ENCODE measurements around the gene MFAP4. TPM values are rescaled to one million over a fixed set of nuclear protein-coding genes. Genes with fewer than 3 reads are reported as not detected.

MFAP4 gene
- total and polyA plus RNA-seq, 4 donors = 27.0 to 137 (median 42.9) TPM

DNA sequence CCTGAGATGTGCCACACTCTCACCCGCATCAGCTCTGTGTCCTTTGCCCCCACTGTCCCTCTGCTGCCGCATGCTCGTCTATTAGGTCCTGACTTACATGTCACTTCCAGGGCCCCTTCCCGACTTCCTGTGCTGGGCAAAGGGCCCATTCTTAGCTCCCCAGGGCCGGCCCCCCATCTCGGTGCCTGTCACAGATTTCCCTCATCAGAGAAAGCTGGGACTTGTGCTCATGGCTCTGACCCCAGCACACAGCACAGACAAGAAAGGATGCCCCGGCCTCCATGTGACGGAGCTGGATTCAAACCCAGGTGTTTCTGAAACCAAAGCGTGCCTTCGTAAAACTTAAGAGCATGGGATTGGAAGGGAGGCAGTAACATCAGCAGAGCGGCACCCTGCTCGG is 14.6 kb downstream of the MFAP4 start:
- Histone ChIP-seq H3K4me1 (ENCODE audit: control insufficient read depth, insufficient read depth, low read length) (peaks cover 10% of the 10 kb centered on the region), H3K4me3 (ENCODE audit: low read depth, low read length) (no peak overlapping the region), H3K27ac (ENCODE audit: low read depth, low read length) (no peak overlapping the region), H3K9me3 (ENCODE audit: control insufficient read depth, insufficient read depth, low read length) (no peaks in the 10 kb centered on the region), H3K27me3 (ENCODE audit: control insufficient read depth, insufficient read depth, low read length) (no peaks in the 10 kb centered on the region), H3K36me3 (ENCODE audit: control insufficient read depth, insufficient read depth, low read length) (peaks cover 16% of the 10 kb centered on the region)
- no peak for DNase-seq (ENCODE audit: low read depth in 4 of 6, low spot score in 6 of 6)
- WGBS (ENCODE audit: insufficient coverage) = 86% methylated on average over 12 of the region's 12 CpGs

DNA sequence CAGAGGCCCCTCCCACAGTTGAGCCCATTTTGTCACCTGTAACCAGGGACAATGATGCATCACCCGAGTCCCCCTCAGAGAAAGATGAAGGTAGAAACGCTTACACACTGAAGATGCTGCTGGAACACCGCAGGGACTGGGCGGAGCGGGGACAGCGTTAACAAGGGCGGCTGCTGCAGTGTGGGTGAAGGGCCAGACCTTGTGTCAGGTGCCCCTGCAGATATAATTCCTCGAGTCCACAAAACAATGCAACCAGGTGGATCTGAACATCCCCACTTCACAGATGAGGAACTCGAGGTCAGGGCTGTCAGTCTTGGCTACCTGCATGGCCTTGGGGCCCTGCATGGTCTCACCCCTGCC is 15.0 kb downstream of the MFAP4 start:
- DNase-seq (ENCODE audit: low read depth in 4 of 6, low spot score in 6 of 6) = no peak
- H3K36me3 ChIP-seq (ENCODE audit: control insufficient read depth, insufficient read depth, low read length) = peaks cover 16% of the 10 kb centered on the region
- H3K27me3 ChIP-seq (ENCODE audit: control insufficient read depth, insufficient read depth, low read length) = no peaks in the 10 kb centered on the region
- 91% methylated on average over 9 of the region's 9 CpGs for WGBS (ENCODE audit: insufficient coverage)
- peaks cover 10% of the 10 kb centered on the region for H3K4me1 ChIP-seq (ENCODE audit: control insufficient read depth, insufficient read depth, low read length)
- H3K9me3 ChIP-seq (ENCODE audit: control insufficient read depth, insufficient read depth, low read length) = no peaks in the 10 kb centered on the region
- no peak overlapping the region for H3K27ac ChIP-seq (ENCODE audit: low read depth, low read length)
- H3K4me3 ChIP-seq (ENCODE audit: low read depth, low read length) = no peak overlapping the region

DNA sequence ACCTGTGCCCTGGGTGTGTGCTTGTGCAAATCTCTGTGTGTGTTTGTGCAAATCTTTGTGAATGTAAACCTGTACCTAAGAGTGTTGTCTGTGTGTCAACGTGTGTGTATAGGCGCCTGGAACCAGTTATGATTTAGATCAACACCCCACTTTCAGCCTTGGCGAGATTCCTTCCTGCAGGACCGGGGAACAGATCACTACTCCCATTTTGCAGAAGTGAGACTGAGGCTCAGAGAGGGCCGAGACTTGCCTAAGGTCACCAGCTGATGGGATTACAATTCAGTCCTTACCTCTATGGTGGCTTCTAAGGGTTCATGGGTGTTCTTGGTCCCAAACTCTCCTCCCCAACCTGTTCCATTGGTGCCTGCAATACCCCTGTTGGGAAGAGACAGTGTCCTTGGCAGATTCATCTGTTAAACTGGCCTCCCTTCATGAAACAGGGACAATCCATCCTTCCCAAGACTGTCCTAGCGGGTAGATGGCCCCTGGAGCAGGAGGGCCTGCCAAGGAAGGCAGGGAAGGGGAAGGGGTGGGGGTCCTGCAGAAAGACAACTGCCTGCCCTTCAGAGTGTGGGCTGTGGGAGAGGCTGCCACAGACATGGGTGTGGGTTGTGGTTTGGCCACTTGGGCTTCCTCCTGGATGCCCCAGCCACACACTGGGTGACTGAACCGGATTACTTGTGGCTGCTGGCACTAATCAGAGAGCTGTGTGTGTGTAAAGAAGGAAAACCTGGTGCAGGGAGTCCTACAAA is 15.6 kb downstream of the MFAP4 start:
- Histone ChIP-seq H3K36me3 (ENCODE audit: control insufficient read depth, insufficient read depth, low read length) (peaks cover 16% of the 10 kb centered on the region), H3K9me3 (ENCODE audit: control insufficient read depth, insufficient read depth, low read length) (no peaks in the 10 kb centered on the region), H3K27ac (ENCODE audit: low read depth, low read length) (no peak overlapping the region), H3K4me3 (ENCODE audit: low read depth, low read length) (no peak overlapping the region), H3K4me1 (ENCODE audit: control insufficient read depth, insufficient read depth, low read length) (peaks cover 5% of the 10 kb centered on the region), H3K27me3 (ENCODE audit: control insufficient read depth, insufficient read depth, low read length) (no peaks in the 10 kb centered on the region)
- no peak for DNase-seq (ENCODE audit: low read depth in 4 of 6, low spot score in 6 of 6)
- 60% methylated on average over 1 of the region's 7 CpGs for WGBS (ENCODE audit: insufficient coverage)

DNA sequence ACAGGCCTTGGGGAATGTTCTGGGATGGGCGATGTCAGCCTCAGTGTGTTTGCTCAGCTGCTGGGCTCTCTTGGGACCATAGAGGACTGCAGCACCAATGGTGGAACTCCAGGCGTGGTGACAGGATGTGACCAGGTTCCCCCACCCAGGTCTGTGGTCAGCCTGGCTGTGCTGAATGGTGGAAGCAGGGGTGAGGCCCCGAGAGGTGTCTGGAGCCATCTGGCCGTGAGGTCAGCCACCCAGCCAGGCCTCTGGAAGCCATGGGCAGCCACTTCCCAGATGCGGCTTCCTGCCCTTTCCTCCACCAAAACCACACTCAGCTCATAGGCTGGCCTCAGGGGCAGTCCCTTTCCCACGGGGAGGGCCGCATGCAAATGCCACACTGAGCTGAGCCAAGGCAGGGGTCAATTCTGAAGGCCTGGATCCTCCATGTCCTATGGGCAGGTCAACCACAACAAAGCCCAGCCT is 16.5 kb downstream of the MFAP4 start:
- Histone ChIP-seq H3K9me3 (ENCODE audit: control insufficient read depth, insufficient read depth, low read length) (no peaks in the 10 kb centered on the region), H3K4me1 (ENCODE audit: control insufficient read depth, insufficient read depth, low read length) (peaks cover 2% of the 10 kb centered on the region)

DNA sequence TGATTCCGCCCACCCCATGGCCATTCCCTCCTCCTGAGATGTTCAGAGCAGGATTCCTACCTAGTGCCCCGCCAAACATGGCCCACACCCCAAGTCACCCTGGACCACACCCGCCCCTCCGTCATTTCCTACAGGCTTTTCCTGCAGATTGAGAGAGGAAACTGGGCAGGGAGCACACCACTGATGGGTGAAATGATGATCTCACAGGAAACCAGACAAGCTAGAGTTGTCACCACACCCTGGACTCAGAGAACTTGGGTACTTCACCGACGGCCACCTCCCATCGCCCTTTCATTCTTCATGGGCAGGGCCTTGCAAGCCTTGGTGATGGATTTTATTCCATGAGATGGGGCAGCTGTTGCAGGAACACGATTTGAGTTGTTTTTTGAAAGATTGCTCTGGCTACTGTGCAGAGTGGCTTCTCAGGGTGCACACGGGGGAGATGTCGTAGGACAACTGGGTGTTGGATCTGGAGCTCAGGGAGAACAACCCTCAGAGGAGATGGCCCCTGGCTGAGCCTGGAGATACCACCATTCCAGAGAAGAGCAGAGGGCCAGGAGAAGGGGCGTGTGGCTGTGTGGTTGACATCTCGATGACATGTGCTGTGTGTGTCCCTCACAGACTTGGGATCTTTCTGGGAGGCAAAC is 17.0 kb downstream of the MFAP4 start:
- no peak overlapping the region for H3K27ac ChIP-seq (ENCODE audit: low read depth, low read length)
- H3K4me3 ChIP-seq (ENCODE audit: low read depth, low read length) = no peak overlapping the region
- WGBS (ENCODE audit: insufficient coverage) = 94% methylated on average over 8 of the region's 12 CpGs
- H3K9me3 ChIP-seq (ENCODE audit: control insufficient read depth, insufficient read depth, low read length) = no peaks in the 10 kb centered on the region
- H3K4me1 ChIP-seq (ENCODE audit: control insufficient read depth, insufficient read depth, low read length) = peaks cover 5% of the 10 kb centered on the region
- no peaks in the 10 kb centered on the region for H3K27me3 ChIP-seq (ENCODE audit: control insufficient read depth, insufficient read depth, low read length)
- H3K36me3 ChIP-seq (ENCODE audit: control insufficient read depth, insufficient read depth, low read length) = peaks cover 21% of the 10 kb centered on the region
- no peak for DNase-seq (ENCODE audit: low read depth in 4 of 6, low spot score in 6 of 6)

More for the DNA sequence above, 16.5 kb downstream of the MFAP4 start:
- Histone ChIP-seq H3K36me3 (ENCODE audit: control insufficient read depth, insufficient read depth, low read length) (peaks cover 16% of the 10 kb centered on the region), H3K4me3 (ENCODE audit: low read depth, low read length) (no peak overlapping the region), H3K27me3 (ENCODE audit: control insufficient read depth, insufficient read depth, low read length) (no peaks in the 10 kb centered on the region), H3K27ac (ENCODE audit: low read depth, low read length) (no peak overlapping the region)
- WGBS (ENCODE audit: insufficient coverage) = 76% methylated on average over 7 of the region's 7 CpGs
- no peak for DNase-seq (ENCODE audit: low read depth in 4 of 6, low spot score in 6 of 6)

DNA sequence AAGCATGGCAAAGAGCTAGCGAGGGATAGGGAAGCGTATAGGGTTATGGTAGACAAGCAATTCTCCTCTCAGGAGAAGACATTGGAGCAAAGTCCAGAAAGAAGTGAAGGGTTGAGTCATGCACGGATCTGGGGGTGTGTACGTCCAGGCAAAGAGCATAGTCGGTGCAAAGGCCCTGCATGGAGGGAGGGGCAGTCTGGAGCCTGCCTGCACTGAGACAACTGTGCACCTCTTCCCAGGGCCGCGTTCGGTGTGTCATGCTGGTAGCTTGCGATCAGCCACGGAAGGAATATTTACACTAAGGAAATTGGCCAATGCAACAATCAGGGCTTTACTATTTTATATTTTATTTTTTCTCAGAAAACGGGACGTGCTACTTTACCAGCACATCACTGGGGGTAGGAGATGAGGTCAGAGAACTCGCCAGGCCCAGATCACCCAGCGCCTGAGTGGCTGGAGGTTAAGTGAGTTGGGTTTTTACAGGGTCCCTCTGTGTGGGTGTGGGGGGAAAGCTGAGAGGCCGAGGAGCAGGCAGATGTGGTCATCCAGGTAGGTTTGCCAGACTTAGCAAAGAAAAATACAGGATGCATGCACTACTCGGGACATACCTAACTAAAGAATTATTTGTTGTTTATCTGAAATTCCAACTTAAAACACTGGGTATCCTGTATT is 17.7 kb downstream of the MFAP4 start:
- Histone ChIP-seq H3K36me3 (ENCODE audit: control insufficient read depth, insufficient read depth, low read length) (peaks cover 25% of the 10 kb centered on the region), H3K4me3 (ENCODE audit: low read depth, low read length) (no peak overlapping the region), H3K9me3 (ENCODE audit: control insufficient read depth, insufficient read depth, low read length) (no peaks in the 10 kb centered on the region), H3K27me3 (ENCODE audit: control insufficient read depth, insufficient read depth, low read length) (no peaks in the 10 kb centered on the region), H3K4me1 (ENCODE audit: control insufficient read depth, insufficient read depth, low read length) (peaks cover 13% of the 10 kb centered on the region), H3K27ac (ENCODE audit: low read depth, low read length) (no peak overlapping the region)
- 93% methylated on average over 7 of the region's 16 CpGs for WGBS (ENCODE audit: insufficient coverage)
- no peak for DNase-seq (ENCODE audit: low read depth in 4 of 6, low spot score in 6 of 6)

DNA sequence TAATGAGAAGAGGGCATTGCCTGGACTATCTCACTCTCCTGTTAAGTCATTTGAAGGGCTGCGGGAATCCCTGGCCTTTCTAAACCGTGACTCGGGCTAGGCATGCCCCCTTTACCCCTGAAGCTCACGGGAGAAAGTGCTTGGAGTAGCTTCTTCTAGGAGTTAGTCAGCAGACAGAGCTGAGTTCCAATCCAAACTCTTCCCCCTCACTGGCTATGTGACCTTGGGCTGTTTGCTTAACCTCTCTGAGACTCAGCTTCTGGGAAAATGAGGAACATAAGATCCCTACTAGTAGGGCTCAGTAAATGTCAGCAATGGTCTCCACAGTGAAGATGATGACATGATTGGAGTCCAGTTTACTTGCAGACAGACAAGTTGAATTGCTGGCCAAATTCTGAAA is 18.8 kb downstream of the MFAP4 start:
- H3K27ac ChIP-seq (ENCODE audit: low read depth, low read length) = no peak overlapping the region

DNA sequence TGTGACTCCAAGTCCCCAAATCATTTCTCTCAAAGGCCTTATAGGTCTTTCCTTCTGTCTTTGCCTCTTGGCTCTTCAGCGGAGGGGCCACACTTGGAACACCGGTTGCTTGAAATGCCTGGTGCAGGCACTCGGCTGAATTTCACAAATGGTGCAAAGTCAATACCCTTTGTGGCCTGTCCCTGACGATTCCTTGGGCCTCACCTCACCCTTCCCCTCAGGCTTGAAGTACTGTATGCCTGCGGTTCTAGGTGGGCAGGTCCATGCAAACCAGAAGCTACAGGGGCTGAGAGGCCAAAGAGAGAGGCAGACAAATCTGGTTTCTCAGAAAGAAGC is 20.4 kb downstream of the MFAP4 start:
- DNase-seq (ENCODE audit: low read depth in 4 of 6, low spot score in 6 of 6) = no peak
- WGBS (ENCODE audit: insufficient coverage) = 83% methylated on average over 5 of the region's 5 CpGs
- no peak overlapping the region for H3K27ac ChIP-seq (ENCODE audit: low read depth, low read length)
- H3K4me3 ChIP-seq (ENCODE audit: low read depth, low read length) = no peak overlapping the region
- peaks cover 19% of the 10 kb centered on the region for H3K36me3 ChIP-seq (ENCODE audit: control insufficient read depth, insufficient read depth, low read length)
- no peaks in the 10 kb centered on the region for H3K9me3 ChIP-seq (ENCODE audit: control insufficient read depth, insufficient read depth, low read length)
- H3K27me3 ChIP-seq (ENCODE audit: control insufficient read depth, insufficient read depth, low read length) = no peaks in the 10 kb centered on the region
- H3K4me1 ChIP-seq (ENCODE audit: control insufficient read depth, insufficient read depth, low read length) = peaks cover 31% of the 10 kb centered on the region

More for the DNA sequence above, 18.8 kb downstream of the MFAP4 start:
- WGBS (ENCODE audit: insufficient coverage) = no CpG with 5 or more reads among the region's 4 CpGs
- Histone ChIP-seq H3K36me3 (ENCODE audit: control insufficient read depth, insufficient read depth, low read length) (peaks cover 25% of the 10 kb centered on the region), H3K4me1 (ENCODE audit: control insufficient read depth, insufficient read depth, low read length) (peaks cover 20% of the 10 kb centered on the region), H3K4me3 (ENCODE audit: low read depth, low read length) (no peak overlapping the region), H3K9me3 (ENCODE audit: control insufficient read depth, insufficient read depth, low read length) (no peaks in the 10 kb centered on the region), H3K27me3 (ENCODE audit: control insufficient read depth, insufficient read depth, low read length) (no peaks in the 10 kb centered on the region)
- no peak for DNase-seq (ENCODE audit: low read depth in 4 of 6, low spot score in 6 of 6)

DNA sequence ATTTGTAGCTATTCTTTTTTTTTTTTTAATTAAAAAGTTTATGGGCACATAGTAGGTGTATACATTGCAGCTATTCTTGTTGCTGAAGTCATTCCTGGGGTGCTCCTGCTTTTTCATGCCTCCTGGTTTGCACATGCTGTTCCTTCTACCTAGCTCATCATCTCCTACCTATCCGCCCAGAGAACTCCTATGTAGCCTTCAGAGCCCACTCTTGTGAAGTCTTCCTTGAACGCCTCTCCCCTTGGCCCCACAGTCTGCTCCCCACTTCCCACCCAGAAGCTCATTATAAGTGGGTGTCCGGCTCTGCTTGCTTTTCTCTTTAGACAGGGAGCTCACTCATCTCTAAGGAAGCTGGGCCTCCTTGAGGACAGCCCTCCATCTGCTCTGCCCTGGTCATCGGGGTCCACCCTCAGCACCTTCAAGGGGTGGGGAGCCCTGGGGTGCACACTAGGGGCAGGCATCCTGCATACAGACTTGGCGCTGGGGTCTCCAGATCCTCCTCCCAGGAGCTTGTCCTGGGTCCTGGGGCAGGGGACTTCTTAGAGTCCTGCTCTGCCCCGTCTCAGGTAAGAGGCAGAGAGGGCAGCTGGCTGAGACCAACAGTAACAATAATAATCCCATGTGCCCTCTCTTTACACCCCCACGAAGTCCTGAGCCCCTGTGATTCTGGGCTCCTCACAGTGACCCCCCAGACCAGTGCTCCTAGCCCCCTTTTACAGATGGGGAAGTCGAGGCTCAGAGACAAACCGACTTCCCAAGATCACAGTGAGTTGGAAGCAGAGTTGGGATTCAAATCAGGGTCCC is 21.0 kb downstream of the MFAP4 start:
- DNase-seq (ENCODE audit: low read depth in 4 of 6, low spot score in 6 of 6) = no peak
- no peaks in the 10 kb centered on the region for H3K9me3 ChIP-seq (ENCODE audit: control insufficient read depth, insufficient read depth, low read length)
- no peak overlapping the region for H3K4me3 ChIP-seq (ENCODE audit: low read depth, low read length)
- H3K36me3 ChIP-seq (ENCODE audit: control insufficient read depth, insufficient read depth, low read length) = peaks cover 17% of the 10 kb centered on the region
- no peaks in the 10 kb centered on the region for H3K27me3 ChIP-seq (ENCODE audit: control insufficient read depth, insufficient read depth, low read length)
- H3K4me1 ChIP-seq (ENCODE audit: control insufficient read depth, insufficient read depth, low read length) = peaks cover 36% of the 10 kb centered on the region
- H3K27ac ChIP-seq (ENCODE audit: low read depth, low read length) = no peak overlapping the region
- 93% methylated on average over 8 of the region's 9 CpGs for WGBS (ENCODE audit: insufficient coverage)

Measured in spinal cord (tissue), 10 donors.